GM08714 (cell line): ENCODE results near the gene ALLC.

ENCODE experiments used
- H3K4me3 ChIP-seq: fragments of 200-500 bp; sonication (Bioruptor generic); 2 replicates; pipeline ENCODE4 v1.5.1; 2014; ENCODE audit warnings: mild to moderate bottlenecking, low read length, inconsistent platforms
- ZNF274 ChIP-seq: IDR thresholded peaks from 2 replicates; pipeline ENCODE4 v1.6.1; 2012; ENCODE audit warnings: mild to moderate bottlenecking, low read depth, low read length

ALLC gene

DNA sequence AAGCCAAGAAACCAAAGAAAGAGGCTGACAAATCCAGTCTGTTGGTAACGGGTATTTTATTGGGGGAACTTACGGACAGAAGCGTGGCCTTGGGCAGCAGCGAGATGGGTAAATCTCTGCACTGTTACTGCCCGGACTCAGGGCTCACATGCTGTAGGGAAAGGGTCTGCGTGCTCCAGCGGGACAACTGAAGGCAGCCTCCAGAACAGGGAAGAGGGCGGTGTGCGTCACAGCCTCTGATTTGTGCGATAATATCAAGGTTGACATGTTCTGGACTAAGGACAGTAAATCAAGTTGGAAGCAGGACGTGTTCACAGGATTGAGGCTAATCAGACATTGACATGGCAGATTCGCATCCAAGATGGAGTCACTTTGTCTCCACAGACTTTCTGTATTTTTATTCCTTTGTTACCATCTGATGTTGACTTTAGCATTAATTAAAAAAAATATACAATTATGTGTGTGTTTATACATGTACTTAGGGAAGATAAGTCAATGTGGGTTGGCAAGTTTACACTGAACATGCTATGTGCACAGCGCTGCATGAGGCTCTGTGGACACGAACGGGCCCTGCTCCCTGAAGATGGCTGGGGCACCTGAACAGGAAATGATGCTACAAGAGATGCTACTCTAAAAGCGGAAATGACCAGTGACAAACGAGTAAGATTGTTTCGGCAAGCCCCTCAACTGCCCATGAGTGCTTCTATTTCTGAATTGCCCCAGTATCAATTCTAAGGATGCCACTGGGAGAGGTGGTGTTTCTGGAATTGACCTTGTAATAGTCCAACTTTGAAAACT, 22.7 kb downstream of the ALLC start:
- no peak for TF ChIP-seq ZNF274
- H3K4me3 ChIP-seq: no peak overlapping the region

DNA sequence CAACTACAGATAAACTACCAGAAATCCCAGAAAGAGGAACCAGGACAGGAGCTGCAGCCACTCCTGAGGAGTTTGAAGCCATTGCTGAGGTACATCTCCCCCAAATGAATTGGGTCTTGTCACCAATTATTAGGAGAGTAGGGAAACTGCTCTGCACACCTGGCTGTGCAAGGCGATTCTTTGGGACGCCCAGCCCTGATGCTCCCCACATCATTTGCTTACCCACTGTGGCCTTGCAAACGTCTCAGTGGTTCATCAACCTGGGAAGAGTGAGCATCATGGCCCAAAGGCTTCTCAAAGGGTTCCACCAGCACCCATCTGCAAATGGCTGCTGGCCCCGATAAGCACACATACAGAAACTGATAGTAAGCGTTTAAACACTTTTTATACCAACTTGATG, 23.6 kb downstream of the ALLC start:
- H3K4me3 ChIP-seq: no peak overlapping the region
- no peak for TF ChIP-seq ZNF274

DNA sequence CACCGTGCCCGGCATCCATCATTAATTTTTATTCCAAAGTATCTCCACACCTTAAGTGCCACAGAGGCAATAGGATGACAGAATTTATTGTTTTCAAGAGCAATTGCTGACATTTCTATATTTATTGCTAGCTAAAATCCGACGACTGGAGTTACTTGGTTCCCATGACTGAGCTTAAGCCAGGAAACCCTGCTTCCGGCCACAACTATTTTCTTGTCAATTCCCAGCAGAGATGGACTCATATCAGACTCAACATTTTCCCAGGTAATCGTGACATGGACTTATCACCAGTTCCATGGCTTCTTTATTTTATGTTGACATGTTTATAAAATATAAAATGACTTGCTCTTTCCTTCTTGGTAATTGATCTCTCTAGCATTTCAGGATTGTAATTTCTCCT, 24.8 kb downstream of the ALLC start:
- H3K4me3 ChIP-seq: no peak overlapping the region
- TF ChIP-seq ZNF274: no peak

DNA sequence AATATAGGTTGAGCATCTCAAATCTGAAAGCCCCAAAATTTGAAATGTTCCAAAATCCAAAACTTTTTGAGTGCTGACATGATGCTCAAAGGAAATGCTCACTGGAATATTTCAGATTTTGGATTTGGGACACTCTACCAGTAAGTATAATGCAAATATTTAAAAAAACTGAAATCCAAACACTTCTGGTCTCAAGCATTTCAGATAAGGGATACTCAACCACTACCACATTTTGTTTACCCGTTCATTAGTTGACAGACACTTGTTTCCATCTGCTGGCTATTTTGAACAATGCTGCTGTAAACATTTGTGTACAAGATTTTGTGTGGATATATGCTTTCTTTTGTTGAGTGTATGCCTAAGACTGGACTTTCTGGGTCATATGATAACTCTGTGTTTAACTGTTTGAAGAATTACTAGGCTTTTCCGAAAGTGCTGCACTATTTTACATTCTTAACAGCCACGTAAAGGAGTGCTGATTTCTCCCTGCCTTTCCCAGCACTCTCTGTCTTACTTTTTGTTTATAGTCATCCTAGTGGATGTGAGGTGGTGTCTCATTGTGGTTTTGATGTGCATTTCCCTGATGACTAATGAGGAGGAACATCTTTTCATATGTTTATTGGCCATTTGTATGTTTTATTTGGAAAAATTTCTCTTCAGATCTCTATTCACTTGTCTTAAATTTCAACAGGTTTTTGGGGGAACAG, 25.9 kb downstream of the ALLC start:
- no peak overlapping the region for H3K4me3 ChIP-seq
- TF ChIP-seq ZNF274: no peak

DNA sequence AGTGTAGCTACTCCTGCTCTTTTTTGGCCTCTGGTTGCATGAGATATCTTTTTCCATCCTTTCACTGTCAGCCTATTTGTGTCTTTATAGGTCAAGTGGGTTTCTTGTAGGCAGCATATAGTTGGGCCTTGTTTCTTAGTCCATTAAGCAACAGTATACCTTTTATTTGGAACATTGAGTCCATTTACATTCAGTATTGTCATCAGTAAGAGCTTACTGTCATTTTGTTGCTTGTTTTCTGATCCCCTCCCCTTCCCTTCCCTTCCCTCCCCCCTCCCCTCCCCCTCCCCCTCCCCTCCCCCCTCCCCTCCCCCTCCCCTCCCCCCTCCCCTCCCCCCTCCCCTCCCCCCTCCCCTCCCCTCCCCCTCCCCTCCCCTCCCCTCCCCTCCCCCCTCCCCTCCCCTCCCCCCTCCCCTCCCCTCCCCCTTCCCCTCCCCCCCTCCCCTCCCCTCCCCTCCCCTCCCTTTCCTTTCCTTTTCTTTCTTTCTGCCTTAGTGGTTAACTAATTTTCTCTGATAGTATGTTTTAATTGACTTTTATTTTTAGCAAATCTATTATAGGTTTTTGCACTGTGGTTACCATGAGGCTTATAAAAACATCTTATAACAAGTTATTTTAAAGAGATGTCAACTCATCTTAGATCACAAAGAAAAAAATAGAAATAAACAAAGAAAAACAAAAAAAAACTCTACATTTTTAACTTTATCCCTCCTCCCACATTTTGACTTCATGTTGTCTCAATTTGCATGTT, 32.2 kb downstream of the ALLC start:
- H3K4me3 ChIP-seq: no peak overlapping the region
- TF ChIP-seq ZNF274: no peak

DNA sequence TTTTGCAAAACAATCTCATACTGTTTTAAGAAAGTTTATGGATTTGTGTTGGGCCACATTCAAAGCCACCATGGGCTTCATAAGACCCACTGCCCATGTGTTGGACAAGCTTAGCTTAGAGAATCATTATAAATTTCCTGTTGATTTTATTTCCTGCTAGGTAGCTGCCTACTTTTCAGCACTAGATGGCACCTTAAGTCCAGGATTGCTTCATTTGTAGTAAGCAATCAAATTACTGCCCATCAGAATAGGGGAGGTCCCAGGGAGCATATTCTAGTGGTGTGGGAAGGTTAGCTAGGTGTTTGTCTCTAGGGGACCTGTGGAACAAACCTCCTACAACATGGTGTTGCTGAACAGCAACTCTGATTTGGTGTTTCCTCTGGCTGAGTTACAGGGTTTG, 34.4 kb downstream of the ALLC start:
- no peak for TF ChIP-seq ZNF274
- H3K4me3 ChIP-seq: no peak overlapping the region

DNA sequence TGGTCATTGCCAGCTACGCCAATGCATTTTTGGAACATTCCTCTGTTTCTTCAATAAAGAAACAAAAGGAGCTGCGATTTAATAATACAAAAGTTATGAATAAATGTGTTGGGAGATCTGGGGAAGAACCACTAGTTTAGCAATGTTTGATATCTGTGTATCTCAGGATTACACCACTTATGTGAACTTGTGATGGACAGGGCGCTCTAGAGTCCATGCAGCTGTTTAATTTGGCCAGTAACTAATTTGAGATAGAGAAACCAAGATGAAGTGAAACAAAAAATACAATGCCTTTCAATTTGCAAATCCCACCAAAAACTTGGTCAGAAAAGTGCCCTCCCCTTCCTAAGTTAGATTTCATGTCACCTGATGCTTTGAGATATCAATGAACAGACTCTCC, 38.5 kb downstream of the ALLC start:
- TF ChIP-seq ZNF274: no peak
- H3K4me3 ChIP-seq: no peak overlapping the region

DNA sequence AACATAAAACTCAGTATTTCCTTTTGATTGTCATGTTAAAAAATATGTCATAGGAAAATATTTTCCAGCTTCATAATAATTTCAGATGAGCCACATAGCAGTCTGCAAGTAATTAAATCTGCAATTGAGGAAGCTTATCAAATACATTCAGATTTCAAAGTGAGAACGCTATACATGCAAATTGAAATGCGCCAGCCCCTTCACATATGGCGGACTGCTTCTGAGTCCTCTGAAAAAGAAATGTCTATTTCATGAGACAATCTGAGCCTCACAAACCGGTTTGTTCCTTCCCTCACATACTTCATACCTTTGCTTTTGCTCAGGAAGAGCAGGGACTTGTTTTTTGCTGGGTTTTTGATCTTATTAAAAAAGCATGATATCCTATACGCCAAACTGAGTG, 43.1 kb downstream of the ALLC start:
- TF ChIP-seq ZNF274: no peak
- no peak overlapping the region for H3K4me3 ChIP-seq

DNA sequence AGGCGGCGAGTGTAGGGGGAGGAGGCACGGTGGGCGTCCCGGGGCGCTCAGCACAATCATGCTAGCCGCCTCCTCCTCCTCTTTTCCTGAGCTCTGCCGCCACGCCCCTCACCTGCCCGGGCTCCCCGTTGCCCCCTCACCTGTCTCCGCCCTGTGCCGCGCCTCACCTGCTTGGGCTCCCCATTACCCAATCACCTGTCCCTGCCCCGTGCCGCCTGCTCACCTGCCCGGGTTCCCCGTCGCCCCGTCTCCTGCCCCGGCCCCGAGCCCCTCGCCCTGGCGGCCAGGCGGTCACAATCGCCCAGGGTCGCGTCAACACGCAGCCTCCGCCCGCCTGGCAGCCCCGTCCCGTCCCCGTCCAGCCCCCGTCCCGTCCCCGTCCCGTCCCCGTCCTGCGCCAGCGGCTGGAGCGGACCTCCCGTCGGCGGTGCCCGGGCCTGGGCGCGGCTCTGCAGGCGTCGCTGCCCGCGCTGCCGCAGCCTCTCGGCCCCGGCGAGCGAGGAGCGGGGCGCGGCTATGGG, 45.3 kb downstream of the ALLC start, which contains the start of gene DCDC2C:
Gene DCDC2C, plus strand, starts transcription at position 340 of the 521 bp plus-strand sequence. Its CDS starts 177 bp downstream, at position 517.
- TF ChIP-seq ZNF274: no peak
- H3K4me3 ChIP-seq: no peak within 1 kb of the TSS

DNA sequence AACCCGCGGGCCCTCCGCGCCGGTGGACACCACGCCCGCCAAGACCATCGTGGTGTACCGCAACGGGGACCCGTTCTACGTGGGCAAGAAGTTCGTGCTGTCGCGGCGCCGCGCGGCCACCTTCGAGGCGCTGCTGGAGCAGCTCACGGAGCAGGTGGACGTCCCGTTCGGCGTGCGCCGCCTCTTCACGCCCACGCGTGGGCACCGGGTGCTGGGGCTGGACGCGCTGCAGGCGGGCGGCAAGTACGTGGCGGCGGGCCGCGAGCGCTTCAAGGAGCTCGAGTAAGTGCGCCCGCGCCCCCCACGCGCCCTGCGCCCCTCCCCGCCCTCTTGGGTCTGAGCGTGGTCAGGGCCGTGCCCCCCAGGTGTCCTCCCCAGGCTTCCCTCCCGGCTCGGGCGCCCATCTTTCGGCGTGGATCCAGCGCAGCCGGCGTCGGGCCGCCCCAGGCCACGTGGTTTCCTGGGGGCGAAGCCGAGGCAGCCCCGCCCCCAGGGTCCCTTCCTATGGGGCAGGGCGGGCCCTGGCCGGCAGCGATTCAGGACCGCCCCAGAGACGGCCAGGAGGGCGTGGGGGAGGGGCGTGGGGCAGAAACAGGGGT, 45.9 kb downstream of the ALLC start:
- H3K4me3 ChIP-seq: no peak overlapping the region
- no peak for TF ChIP-seq ZNF274

DNA sequence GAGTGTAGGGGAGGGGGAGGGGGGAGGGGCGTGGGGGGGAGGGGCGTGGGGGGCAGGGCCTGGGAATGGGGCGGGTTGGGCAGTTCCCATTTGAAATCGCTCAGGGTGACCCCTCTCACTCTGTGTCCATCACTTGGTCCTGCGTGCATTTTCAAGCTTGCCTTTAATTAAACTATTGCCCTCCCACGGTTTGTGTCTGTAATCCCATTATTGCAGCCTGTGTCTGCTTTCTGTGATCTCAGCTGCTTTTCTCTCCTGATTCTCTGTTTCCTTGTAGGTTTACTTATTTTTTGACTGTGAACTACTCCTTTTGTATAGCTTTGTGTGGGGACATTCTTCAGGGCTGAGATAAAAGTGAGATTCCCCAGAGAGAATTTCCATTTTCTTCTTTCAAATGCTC, 46.7 kb downstream of the ALLC start:
- no peak overlapping the region for H3K4me3 ChIP-seq
- no peak for TF ChIP-seq ZNF274

DNA sequence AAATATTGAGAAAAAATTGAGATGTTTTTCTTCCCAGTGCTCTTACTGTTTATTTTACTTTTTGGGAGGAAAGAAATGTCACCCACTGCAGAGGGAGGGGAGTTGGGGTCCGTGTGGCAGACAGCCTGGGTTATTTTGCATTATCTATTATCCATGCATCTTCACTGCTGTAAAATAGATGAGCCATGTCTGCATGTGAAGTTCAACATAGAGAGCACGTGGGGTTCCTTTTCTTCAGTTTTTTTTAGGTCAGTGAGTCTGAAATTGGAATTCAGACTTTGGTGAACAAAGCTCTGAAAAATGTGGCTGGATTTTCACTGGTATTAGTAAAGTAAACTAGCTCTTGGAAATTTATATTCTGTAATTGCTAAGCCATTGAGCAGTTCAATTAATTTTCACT, 47.8 kb downstream of the ALLC start:
- no peak overlapping the region for H3K4me3 ChIP-seq
- TF ChIP-seq ZNF274: no peak

DNA sequence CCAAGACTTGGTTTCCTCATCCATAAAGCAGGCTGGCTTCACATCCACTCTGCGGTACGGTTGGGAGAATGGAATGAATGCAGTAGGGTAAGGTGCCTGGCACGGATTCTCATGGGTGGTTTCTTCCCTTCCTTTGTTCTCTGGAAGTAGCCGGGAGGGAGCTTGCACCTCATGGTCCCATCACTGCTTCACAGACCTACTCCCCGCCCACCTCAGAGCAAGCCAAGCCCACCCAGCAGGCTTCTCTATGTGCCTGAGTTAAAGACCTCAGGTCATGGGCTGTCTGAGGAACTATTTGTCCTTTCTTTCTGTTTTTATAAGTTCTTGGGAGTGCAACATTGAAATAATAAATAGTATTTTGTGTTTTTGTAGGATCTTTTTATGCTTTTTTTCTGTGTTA, 48.9 kb downstream of the ALLC start:
- no peak for TF ChIP-seq ZNF274
- H3K4me3 ChIP-seq: no peak overlapping the region

DNA sequence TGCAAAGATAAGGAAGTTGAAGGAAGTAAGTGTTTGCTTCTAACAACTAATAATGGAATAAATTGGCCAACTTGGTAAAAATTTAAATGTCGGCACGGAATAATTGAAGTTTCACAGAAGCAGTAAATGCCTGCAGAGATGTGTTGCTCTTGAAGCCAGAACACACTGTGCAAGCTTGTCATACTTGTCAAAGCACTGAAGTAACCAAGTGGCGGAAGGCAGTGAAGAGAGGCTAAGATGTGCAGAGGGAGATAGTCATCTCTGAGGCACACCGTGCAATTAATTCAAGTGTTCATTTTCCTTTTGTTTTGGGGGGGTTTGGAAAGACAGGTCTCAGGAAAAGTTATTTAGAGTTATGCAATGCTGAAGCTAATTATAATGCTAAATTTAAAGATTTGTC, 50.6 kb downstream of the ALLC start:
- H3K4me3 ChIP-seq: no peak overlapping the region
- no peak for TF ChIP-seq ZNF274
